ENCODE measurements around the gene JUP.
A peak's percentile ranks its signal among the peaks of the same experiment; 100 is the strongest.

JUP gene

DNA sequence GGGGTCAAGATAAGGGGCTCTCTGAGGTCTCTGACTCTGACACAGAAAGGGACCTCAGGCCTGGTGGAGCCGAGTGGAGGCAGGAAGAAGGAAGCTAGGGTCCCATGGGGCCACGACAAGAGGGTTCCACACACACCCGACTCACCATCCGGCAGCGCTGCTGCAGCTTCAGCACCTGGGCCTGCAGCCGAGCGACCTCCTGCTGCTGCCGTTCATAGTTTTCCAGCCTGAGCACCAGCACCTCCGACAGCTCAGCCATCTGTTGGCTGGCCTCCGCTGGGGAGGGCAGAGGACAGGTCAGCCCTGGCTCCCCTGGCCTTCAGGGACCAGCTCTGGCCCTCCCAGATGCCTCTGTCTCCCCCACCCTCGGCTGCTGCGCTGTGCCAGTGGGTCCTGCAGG is 58.5 kb downstream of the JUP start:
- H3K4me1 Mint-ChIP-seq, result no peaks in the 10 kb centered on the region
- peaks cover 14% of the 10 kb centered on the region for H3K27me3 Mint-ChIP-seq
- no peaks in the 10 kb centered on the region for H3K9me3 Mint-ChIP-seq
- no peak overlapping the region for H3K4me3 Mint-ChIP-seq
- no peak overlapping the region for H3K27ac Mint-ChIP-seq
- H3K36me3 Mint-ChIP-seq, result no peaks in the 10 kb centered on the region

DNA sequence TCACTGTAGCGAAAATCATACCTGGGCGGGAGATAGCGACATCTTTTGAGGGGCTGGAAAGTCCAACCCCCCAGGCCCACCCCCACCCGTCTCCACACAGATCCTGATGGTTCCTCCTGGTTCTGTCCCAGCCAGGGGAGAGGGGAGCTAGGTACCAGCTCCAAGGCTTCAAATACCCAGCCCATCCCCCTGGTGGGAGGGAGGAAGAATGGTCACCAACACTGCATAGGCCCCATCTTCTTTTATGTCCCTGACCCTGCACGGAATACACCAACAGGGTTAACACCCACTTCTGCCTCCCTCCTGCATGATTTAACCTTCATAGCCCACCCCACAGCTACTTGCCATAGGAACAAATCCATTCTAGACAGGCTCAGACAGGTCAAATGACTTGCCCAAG is 61.4 kb downstream of the JUP start:
- Mint-ChIP-seq H3K27ac (peak overlapping the region; percentile 65), H3K36me3 (no peaks in the 10 kb centered on the region), H3K4me1 (no peaks in the 10 kb centered on the region), H3K9me3 (no peaks in the 10 kb centered on the region), H3K4me3 (no peak overlapping the region), H3K27me3 (peaks cover 1% of the 10 kb centered on the region)

DNA sequence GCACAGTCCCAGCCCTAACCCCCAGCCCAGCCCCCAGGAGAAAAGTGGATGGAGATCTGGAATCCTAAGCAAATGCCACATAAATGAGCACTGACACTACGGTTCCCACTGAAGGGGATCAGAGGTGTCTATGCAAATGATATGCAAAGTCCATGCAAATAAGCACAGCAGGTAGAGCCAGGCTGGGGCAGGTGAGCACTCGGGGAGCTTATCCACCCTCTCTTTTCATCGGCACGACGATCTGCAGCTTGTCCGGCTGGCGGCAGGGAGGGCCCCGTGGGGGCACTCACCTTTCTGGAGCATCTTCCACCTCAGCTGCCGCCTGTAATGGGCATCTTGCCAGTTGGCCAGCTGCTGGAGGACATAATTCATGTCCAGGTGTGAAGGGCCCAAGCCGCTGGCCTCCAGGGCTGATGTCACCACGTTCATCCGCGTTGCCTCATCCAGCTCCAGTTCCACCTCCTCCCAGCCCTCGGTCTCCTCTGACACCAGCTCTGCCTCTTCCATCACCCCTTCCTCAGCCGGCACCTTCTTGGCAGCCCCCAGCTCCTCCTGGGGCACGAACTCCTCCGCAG is 61.9 kb downstream of the JUP start:
- H3K4me1 Mint-ChIP-seq, result no peaks in the 10 kb centered on the region
- H3K36me3 Mint-ChIP-seq, result no peaks in the 10 kb centered on the region
- no peak overlapping the region for H3K4me3 Mint-ChIP-seq
- peaks cover 1% of the 10 kb centered on the region for H3K27me3 Mint-ChIP-seq
- no peak overlapping the region for H3K27ac Mint-ChIP-seq
- H3K9me3 Mint-ChIP-seq, result no peaks in the 10 kb centered on the region

DNA sequence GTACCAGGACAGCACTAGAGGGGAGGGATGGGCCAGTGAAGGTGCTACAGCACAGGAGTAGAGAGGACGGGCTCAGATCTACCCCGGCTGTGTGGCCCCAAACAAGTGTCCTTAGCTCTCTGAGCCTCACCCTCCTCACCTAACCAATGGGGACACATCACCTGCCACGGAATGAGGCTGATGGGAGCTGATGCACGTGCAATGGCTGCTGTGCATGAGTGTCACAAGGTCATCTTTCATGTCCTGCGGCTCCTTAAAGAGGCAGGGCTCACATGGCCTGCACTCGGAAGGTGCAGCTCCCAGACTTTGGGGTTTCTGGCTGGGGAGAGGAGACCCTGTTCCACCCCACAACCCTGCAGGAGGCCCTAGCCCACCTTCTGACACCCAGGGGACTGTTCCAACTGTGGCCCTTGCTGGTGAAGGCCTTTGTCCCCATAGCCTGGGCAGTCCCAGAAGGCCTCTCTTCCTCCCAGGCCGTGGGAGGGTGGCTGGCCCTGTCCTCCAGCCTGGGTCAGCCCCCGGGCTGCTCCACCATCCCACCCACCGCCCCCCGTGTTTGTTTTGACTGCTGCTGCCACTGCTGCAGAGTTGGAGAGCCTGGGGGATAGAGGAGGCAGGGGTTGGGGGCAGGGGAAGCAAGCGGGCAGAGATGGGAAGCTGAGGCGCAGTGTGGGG is 62.6 kb downstream of the JUP start:
- Mint-ChIP-seq H3K4me3 (no peak overlapping the region), H3K4me1 (no peaks in the 10 kb centered on the region), H3K27ac (no peak overlapping the region), H3K9me3 (no peaks in the 10 kb centered on the region), H3K36me3 (no peaks in the 10 kb centered on the region), H3K27me3 (peaks cover 1% of the 10 kb centered on the region)

DNA sequence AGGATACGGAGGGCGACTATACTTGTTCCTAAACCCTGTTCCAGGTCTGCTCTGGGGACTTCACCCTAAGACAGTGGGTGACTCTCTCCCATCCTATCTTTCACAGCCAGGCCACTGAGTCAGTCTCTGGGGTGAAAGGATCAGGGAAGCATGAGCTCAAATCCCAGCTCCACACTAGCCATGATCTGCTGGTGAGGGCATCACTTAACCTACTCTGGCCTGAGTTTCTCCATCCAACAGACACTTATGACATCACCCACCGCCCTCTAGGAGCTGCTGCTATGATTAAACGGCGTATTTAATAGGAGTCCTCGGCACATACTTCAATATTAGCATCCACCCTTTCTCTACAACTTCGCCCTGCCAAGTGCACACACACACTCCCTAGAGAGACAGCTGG is 64.3 kb downstream of the JUP start:
- Mint-ChIP-seq H3K36me3 (no peaks in the 10 kb centered on the region), H3K27ac (no peak overlapping the region), H3K27me3 (peaks cover 1% of the 10 kb centered on the region), H3K9me3 (no peaks in the 10 kb centered on the region), H3K4me1 (peaks cover 4% of the 10 kb centered on the region), H3K4me3 (no peak overlapping the region)

DNA sequence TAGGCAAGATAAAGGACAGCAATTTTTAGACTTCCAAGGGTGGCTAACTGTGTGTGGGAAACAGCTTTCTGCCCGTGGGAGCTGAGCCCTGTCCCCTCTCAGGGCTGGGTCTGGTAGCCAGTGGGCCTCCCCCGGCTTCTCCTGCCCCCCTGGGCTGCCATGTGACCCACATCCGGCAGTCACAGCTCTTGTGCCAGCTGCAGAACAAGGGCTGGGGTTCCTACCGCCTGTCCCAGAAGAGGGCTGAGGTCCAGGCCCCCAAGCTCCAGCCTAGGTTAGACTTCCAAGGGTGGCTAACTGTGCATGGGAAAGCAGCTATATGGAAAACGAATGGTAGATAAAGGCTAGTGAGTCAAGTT is 68.2 kb downstream of the JUP start:
- no peaks in the 10 kb centered on the region for H3K9me3 Mint-ChIP-seq
- no peak overlapping the region for H3K4me3 Mint-ChIP-seq
- H3K27ac Mint-ChIP-seq, result no peak overlapping the region
- peaks cover 4% of the 10 kb centered on the region for H3K4me1 Mint-ChIP-seq
- H3K36me3 Mint-ChIP-seq, result no peaks in the 10 kb centered on the region
- H3K27me3 Mint-ChIP-seq, result no peaks in the 10 kb centered on the region

DNA sequence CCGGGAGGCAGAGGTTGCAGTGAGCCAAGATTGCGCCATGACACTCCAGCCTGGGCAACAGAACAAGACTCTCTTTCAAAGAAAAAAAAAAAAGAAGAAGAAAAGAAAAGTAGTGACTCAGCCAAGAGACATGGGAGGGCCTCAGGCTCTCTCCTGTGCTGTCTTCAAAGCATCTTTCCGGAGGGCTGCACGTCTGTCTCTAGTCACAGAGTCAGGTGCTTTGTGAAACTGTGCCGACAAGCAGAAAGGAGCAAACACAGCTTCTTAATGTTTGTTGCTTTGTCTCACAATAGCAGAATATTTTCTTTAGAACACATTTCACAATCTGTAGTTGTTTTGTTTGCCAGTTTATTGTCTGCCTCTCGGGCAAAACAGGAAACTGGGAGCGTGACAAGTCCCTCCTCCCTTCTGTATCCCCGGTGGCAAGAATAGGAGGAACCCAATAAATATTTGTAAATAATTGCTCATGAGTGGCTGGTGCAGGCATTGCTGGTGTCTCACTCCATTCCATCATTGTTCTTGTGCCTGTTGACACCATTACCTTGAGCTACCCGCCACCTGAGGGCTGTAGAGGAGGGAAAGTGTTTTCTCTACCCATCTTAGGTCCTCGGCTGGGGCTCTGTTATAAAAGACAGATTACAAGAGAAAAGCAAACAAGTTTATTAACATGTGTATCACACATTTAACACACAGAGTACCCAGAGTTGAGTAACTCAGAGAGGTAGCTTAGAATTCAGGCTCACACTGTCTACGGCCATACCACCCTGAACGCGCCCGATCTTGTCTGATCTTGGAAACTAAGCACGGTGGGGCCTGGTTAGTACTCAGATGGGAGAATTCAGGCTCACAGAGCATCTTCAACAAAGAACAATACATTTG is 68.9 kb downstream of the JUP start:
- H3K4me1 Mint-ChIP-seq, result peaks cover 4% of the 10 kb centered on the region
- no peaks in the 10 kb centered on the region for H3K9me3 Mint-ChIP-seq
- H3K4me3 Mint-ChIP-seq, result no peak overlapping the region
- H3K27ac Mint-ChIP-seq, result no peak overlapping the region
- H3K27me3 Mint-ChIP-seq, result no peaks in the 10 kb centered on the region
- H3K36me3 Mint-ChIP-seq, result no peaks in the 10 kb centered on the region

DNA sequence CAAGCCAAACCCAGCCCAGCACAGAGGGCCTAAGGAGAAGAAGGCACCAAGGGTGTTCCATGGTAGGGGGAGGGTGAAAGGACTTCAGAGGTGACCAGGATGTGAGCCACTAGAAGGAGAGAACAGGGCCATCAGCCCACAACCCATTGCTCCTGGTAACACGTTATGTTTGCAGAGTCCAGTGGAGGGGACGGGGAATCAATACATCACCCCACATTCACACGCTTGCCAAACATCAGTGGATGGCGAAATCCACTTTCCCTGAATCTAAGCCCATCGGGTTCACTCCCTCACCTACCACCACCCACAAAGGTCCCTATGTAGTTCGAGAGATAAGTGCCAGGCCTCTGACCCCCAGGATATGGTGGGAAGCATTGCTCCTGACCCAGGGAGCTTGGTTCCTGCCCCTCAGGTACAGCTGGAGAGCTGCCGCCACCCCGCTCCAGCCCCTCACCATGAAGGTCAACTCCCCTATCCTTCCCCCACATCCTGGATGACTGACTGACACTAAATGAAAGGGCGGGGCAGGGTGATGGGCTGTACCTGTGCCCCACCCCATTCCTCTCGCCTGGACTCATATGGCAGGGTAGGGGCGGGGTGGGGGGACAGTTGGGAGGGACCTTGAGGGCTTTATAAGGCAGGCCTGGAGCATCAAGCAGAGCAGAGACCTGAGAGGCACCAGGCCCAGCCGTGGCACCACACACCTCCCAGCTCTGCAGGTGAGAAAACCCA is 74.7 kb downstream of the JUP start, which contains the start of gene GAST:
TSS of gene GAST (plus strand) at position 663 of the 732 bp plus-strand sequence. CDS start 3,106 bp downstream, outside the sequence.
- Mint-ChIP-seq H3K36me3 (no peaks in the 10 kb centered on the region), H3K4me3 (no peak within 1 kb of the TSS), H3K9me3 (no peaks in the 10 kb centered on the region), H3K27ac (no peak within 1 kb of the TSS), H3K27me3 (peaks cover 5% of the 10 kb centered on the region), H3K4me1 (peaks cover 7% of the 10 kb centered on the region)

DNA sequence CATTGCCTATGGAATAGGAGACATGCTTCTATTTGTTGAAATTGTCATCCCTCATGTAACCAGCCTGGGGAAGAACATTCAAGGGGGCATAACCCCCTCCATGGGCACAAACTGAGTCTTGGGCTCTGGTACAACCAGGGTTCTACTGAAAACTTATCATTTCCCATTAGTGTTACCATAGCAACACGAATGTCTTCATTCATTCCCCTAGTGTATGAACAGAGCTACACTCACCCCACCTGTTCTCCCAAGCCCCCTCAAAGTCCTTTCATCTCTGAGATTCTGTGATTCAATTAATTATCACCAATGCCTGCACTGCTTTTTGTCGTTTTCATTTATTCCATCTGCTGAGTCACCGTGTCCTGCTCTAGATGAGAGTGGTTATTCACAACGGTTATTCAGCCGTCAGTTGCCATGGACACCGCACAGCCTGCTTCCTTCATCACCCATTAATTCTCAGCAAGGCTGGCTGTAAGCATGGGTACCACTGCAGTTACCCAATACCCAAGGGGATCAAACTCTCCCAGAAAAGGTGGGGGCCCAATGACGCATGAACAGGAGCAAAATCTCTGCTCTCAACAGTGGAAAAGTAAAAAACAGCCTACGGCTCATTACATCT is 75.9 kb downstream of the JUP start:
- Mint-ChIP-seq H3K27ac (no peak overlapping the region), H3K4me1 (peaks cover 7% of the 10 kb centered on the region), H3K9me3 (no peaks in the 10 kb centered on the region), H3K4me3 (no peak overlapping the region), H3K27me3 (peaks cover 5% of the 10 kb centered on the region), H3K36me3 (no peaks in the 10 kb centered on the region)

DNA sequence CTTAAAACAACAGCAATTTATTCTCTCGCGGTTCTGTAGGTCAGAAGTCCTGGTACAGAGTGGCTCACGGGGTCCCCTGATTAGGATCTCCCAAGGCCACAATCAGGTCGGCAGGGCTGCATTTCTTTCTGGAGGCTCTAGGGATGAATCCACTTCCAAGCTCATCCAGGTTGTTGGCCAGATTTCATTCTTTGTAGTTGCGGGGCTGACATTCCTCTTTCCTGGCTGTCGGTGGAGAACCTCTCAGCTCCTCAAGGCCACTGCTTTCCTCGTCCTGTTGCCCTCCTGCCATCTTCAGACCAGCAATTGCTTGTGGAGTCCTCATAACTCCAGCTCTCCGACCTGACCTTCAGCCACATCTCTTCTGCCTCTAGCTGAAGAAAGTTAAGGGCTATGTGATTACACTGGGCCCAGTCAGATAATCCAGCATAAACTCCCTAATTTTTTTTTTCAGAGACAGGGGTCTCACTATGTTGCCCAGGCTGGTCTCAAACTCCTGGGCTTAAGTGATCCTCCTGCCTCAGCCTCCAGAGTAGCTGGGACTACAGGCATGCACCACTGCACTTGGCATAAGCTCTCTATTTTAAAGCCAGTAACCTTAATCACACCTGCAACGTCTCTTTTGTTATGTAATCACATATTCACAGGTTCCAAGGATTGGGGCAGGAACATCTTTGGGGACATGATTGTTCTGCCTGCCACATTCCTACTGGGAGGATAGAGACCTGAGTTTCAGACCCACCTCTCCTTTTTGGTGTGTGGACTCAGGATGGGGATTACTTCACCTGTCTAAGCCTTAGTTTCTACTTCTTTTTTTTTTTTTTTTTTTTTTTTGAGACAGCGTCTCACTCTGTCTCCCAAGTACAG is 78.5 kb downstream of the JUP start:
- peaks cover 5% of the 10 kb centered on the region for H3K27me3 Mint-ChIP-seq
- no peak overlapping the region for H3K4me3 Mint-ChIP-seq
- peaks cover 7% of the 10 kb centered on the region for H3K4me1 Mint-ChIP-seq
- no peak overlapping the region for H3K27ac Mint-ChIP-seq
- no peaks in the 10 kb centered on the region for H3K9me3 Mint-ChIP-seq
- H3K36me3 Mint-ChIP-seq, result no peaks in the 10 kb centered on the region

DNA sequence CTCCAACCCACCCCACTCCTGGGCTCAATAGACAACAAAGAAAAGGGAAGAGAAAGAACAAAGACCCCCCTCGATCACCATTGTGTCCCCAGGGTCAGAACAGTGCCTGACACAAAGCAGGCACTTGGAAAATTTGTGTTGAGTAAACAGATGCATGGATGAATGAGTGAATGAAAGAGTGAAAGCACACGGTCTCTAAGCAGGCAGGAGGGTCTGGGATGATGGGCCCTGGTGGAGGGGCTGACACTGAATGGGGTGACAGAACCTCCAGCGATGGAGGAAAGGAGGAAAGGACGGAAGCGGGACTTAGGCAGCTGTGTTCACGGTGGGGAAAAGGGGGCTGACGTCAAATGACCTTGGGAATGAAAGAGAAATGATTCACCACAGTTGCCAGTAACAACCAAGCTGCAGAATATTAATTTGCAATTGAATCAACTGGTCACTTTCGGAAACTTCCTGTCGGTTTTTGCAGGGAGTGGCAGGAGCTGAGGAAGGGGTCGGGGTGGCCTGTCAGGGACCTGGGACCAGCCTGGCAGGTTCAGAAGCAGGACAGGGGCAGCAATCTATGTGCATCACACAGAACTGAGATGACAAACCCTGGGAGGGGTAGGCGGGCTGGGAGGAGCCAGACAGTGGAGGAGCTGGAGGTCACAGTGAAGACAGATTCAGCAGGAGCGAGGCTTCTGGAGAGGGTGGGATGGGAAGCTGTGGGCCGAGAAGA is 81.1 kb downstream of the JUP start:
- Mint-ChIP-seq H3K4me3 (no peak overlapping the region), H3K9me3 (no peaks in the 10 kb centered on the region)

More for the DNA sequence above, 81.1 kb downstream of the JUP start:
- peaks cover 1% of the 10 kb centered on the region for H3K4me1 Mint-ChIP-seq
- peak overlapping the region; percentile 20 for H3K27ac Mint-ChIP-seq
- no peaks in the 10 kb centered on the region for H3K27me3 Mint-ChIP-seq
- no peaks in the 10 kb centered on the region for H3K36me3 Mint-ChIP-seq
